Measurements from ENCODE around the gene HLF.

- TF ChIP-seq CTCF (IDR thresholded peaks at IDR 0.05 in 2 of 3, conservative IDR thresholded peaks at IDR 0.05 in 1 of 3; ENCODE audit: control insufficient read depth in 2 of 3, extremely low read depth in 1 of 3, insufficient read depth in 1 of 3, low read depth in 3 of 3, low read length in 3 of 3) (no peak), POLR2A (IDR thresholded peaks at IDR 0.05; ENCODE audit: low read depth, low read length) (no peak), HSF1 (IDR thresholded peaks at IDR 0.05; ENCODE audit: low read depth, low read length) (no peak)
Measured at GRCh38 chr17:55246583-55246982, 18.2 kb upstream of the HLF start.

Measured in GM12878 (cell line).